NCI-H1048 (cell line): ENCODE data around the gene PNMT.
A peak's percentile ranks its signal among the peaks of the same experiment; 100 is the strongest.

Experiments
- DNase-seq: peaks from one replicate; lab custom pipeline; 2025; lab: John Stamatoyannopoulos, UW

The PNMT gene, protein sequence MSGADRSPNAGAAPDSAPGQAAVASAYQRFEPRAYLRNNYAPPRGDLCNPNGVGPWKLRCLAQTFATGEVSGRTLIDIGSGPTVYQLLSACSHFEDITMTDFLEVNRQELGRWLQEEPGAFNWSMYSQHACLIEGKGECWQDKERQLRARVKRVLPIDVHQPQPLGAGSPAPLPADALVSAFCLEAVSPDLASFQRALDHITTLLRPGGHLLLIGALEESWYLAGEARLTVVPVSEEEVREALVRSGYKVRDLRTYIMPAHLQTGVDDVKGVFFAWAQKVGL

DNA sequence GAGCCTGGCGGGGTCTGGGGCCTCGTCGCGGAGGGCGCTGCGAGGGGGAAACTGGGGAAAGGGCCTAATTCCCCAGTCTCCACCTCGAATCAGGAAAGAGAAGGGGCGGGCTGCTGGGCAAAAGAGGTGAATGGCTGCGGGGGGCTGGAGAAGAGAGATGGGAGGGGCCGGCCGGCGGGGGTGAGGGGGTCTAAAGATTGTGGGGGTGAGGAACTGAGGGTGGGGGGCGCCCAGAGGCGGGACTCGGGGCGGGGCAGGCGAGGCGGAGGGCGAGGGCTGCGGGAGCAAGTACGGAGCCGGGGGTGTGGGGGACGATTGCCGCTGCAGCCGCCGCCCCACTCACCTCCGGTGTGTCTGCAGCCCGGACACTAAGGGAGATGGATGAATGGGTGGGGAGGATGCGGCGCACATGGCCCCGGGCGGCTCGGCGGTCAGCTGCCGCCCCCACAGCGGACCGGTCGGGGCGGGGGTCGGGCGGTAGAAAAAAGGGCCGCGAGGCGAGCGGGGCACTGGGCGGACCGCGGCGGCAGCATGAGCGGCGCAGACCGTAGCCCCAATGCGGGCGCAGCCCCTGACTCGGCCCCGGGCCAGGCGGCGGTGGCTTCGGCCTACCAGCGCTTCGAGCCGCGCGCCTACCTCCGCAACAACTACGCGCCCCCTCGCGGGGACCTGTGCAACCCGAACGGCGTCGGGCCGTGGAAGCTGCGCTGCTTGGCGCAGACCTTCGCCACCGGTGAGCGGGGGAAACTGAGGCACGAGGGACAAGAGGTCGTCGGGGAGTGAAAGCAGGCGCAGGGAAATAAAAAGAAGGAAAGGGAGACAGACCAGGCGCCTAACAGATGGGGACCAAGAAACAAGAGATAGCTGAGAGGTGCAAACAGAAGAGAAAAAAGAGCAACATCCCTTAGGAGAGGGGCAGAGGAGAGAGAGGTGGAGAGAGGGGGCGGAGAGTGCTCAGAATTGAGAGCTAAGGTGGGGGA lies at the start of gene PNMT:
Gene PNMT (plus strand): TSS at position 509 of the 980 bp plus-strand sequence. CDS start 23 bp downstream, at position 532.
- no peak for DNase-seq

DNA sequence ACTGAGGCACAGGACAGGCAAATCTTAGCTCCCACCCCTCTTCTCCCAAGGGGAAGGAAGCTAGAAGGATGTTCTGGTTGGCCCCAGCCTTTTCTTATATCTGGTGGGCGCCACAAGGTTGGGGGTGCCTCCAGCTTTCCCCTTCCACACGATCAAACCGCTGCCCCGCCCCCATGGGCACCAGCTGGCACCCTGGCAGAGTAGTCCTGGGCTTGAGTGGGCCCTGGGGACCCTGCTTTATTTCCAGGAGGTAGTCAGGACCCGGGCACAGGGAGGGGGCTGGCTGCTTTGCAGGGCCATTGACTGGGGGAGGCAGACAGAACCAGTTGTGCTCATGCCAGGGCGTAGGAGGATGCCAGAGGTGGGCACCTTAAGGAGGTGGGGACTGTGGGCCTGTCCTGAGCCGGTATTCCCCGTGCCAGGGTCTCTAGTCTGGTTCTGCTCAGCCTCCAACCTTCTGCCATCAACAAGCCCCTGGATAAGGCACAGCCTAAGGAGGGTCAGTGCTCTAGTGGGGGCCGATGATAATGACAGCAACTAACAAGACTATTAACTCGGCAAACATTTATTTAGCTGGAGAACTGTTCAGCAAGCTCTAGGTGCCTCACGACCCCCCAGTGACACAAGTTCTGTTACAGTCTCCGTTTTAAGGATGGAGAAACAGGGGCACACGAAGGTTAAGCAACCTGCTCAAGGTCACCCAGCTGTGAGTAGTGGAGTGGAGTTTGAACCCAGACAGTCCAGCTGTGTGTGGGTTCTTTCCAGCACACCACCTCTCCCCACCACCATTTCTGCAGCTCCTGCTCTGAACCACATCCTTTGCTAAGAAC lies 49.1 kb upstream of the PNMT start:
- DNase-seq = no peak

- DNase-seq = no peak
Observed at GRCh38 chr17:39619786-39620101, 48.5 kb upstream of the PNMT start.

GRCh38 chr17:39621523-39622379 lies 46.5 kb upstream of the PNMT start:
- DNase-seq = peak; percentile 23

GRCh38 chr17:39622380-39623006 lies 45.8 kb upstream of the PNMT start:
- no peak for DNase-seq

DNA sequence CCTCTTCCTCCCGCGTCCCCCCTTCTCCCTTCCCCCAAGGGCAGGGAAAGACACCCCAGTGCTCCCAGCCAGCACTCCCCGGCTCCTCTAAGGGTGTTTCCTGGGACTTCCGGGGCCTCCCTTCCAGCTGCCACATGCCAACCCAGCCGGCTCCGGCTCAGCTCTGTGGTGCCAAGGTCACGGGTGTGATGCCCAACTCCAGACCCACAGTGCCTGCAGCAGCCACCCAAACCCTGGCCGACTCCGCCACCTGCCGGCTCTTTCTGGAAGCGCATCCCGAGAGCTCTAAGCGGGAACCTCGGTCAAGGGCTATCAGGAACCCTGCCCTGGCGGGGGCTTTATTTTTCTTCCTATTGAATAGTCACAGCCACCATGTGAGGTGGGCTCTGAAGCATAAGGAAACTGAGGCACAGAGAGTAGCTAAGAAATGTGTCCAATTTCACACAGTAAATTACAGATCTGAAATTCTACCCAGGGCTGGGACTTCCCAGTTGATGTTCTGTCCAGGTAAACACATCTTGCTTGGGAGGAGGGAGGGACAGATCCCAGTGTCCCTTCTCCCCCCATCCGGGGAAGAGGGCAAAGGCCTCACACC lies 44.8 kb upstream of the PNMT start:
- DNase-seq = peak; percentile 22

- no peak for DNase-seq
Observed at GRCh38 chr17:39624313-39624712, 43.9 kb upstream of the PNMT start.

- DNase-seq = no peak
Observed at GRCh38 chr17:39625198-39625785, 43.0 kb upstream of the PNMT start.

GRCh38 chr17:39626171-39627046 lies 41.8 kb upstream of the PNMT start, which contains the start of gene PPP1R1B:
Gene PPP1R1B, plus strand, starts transcription at chr17:39626952. Its CDS starts 441 bp downstream, at chr17:39627393.
- no peak for DNase-seq

GRCh38 chr17:39627047-39627711 lies 41.1 kb upstream of the PNMT start:
- no peak for DNase-seq

GRCh38 chr17:39627712-39628516 lies 40.3 kb upstream of the PNMT start:
- DNase-seq = no peak

DNA sequence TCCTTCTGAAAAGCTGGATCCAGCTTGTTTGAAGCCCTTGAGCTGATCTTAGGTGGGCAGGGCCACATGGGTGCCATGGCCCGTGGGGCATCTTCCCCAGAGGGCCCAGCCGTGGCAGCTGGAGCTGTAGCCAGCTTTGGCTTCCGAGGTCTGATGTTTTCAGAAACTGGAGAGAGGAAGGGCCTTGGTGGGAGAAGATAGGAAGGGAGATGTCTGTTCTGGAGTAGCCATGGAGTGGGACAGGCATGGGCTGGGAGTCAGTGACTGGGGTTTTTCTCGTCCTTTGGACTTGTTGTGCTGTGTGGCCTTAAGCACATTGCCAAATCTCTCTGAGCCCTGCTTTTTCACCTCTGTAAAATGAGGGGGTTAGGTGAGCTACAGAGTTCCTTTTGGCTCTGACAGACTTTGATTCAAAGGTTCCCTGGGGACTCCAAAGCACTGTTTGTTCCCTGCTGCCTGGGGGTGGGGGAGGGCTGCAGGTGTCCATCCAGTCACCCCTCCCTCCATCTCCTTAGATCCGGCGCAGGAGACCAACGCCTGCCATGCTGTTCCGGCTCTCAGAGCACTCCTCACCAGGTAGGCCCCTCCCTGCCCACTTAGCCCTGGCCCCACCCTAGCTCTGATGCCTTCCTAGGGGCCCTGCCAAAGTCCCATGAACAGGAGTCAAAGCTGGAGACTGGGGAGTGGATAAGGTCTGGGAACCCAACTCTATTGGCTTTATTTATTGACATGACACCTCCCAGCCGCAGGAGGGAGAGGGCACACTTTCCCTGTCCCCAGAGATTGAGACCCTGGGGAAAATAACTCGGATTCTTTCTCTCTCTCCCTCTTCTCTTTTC lies 39.4 kb upstream of the PNMT start:
- DNase-seq = no peak

- no peak for DNase-seq
Observed at GRCh38 chr17:39629494-39629880, 38.8 kb upstream of the PNMT start.

- DNase-seq = no peak
Observed at GRCh38 chr17:39629898-39630297, 38.4 kb upstream of the PNMT start.

GRCh38 chr17:39631403-39631802 lies 36.9 kb upstream of the PNMT start:
- no peak for DNase-seq

GRCh38 chr17:39632153-39632941 lies 35.9 kb upstream of the PNMT start:
- DNase-seq = no peak
